IMR-90 (cell line): ENCODE data around the gene HCAR3. TPM values are rescaled to one million over a fixed set of nuclear protein-coding genes. Genes with fewer than 3 reads are reported as not detected.
A peak's percentile ranks its signal among the peaks of the same experiment; 100 is the strongest.
"Not testable (repeated sequence)": the region's sequence is repeated elsewhere in the genome, so short reads cannot be mapped to it uniquely, and the experiment has no call there.

Experiments used
- ATAC-seq: fragments of 200-7000 bp; cut with Tn5 transposase; 2 replicates; pipeline ENCODE4 v1.9.1; 2020; ENCODE audit warnings: low read depth, mild to moderate bottlenecking, moderate library complexity
- BruUV-seq: library from RNA; stranded (reverse); fragments of 400-500 nt; replicated peaks from 2 replicates; lab custom pipeline; 2021; lab: Mats Ljungman, UMichigan
- CTCF ChIA-PET: fragments of 300-600 bp; formaldehyde crosslinking; extraction: SDS; loops from one replicate; lab custom pipeline; 2021; ENCODE audit warnings: antibody characterized with exemption; lab: Yijun Ruan, JAX
- POLR2A ChIA-PET: fragments of 300-600 bp; sonication (Branson Sonifier 250); formaldehyde crosslinking; loops from one replicate; lab custom pipeline; 2022; ENCODE audit warnings: antibody characterized with exemption; ENCODE audit not compliant: unreplicated experiment; lab: Charles Lee
- DNase-seq: peaks from one replicate; pipeline ENCODE4 v3.0.0; 2013
- H2AFZ ChIP-seq: replicated peaks from 2 replicates; pipeline ENCODE3; 2013; ENCODE audit warnings: low read length, mild to moderate bottlenecking; ENCODE audit not compliant: poor library complexity
- H2AK5ac ChIP-seq: 2 replicates; pipeline ENCODE4 v1.6.1; 2013; ENCODE audit warnings: low read depth, low read length, inconsistent platforms
- H2AK9ac ChIP-seq: replicated peaks from 2 replicates; pipeline ENCODE3; 2013; ENCODE audit warnings: mild to moderate bottlenecking, low read depth, low read length, moderate library complexity; ENCODE audit not compliant: poor library complexity
- H2BK120ac ChIP-seq: 2 replicates; pipeline ENCODE4 v1.6.1; 2013; ENCODE audit warnings: low read depth, low read length, inconsistent platforms
- H2BK15ac ChIP-seq: 3 replicates; pipeline ENCODE4 v1.6.1; 2013; ENCODE audit warnings: low read depth, low read length, inconsistent platforms
- H2BK20ac ChIP-seq: 2 replicates; pipeline ENCODE4 v1.6.1; 2013; ENCODE audit warnings: low read depth, mild to moderate bottlenecking, inconsistent platforms, low read length, moderate library complexity
- H2BK5ac ChIP-seq: 2 replicates; pipeline ENCODE4 v1.6.1; 2013; ENCODE audit warnings: mild to moderate bottlenecking, low read depth, low read length, inconsistent platforms; ENCODE audit not compliant: poor library complexity, severe bottlenecking
- H3K14ac ChIP-seq: replicated peaks from 2 replicates; pipeline ENCODE4 v1.6.1; 2013; ENCODE audit warnings: low read depth, low read length, inconsistent platforms
- H3K18ac ChIP-seq: 2 replicates; pipeline ENCODE4 v1.6.1; 2013; ENCODE audit warnings: low read depth, low read length, control low read depth
- H3K23ac ChIP-seq: 2 replicates; pipeline ENCODE4 v1.6.1; 2013; ENCODE audit warnings: low read depth, low read length, inconsistent platforms
- H3K27ac ChIP-seq: 2 replicates; pipeline ENCODE4 v1.5.1; 2013; ENCODE audit warnings: mild to moderate bottlenecking, control low read depth, low read length; ENCODE audit not compliant: insufficient read depth
- H3K27me3 ChIP-seq: 2 replicates; pipeline ENCODE4 v1.6.1; 2013; ENCODE audit warnings: low read length; ENCODE audit not compliant: control insufficient read depth, insufficient read depth
- H3K36me3 ChIP-seq: 2 replicates; pipeline ENCODE4 v1.6.1; 2013; ENCODE audit warnings: low read length, mixed read lengths; ENCODE audit not compliant: control insufficient read depth, insufficient read depth
- H3K4ac ChIP-seq: 2 replicates; pipeline ENCODE4 v1.6.1; 2013; ENCODE audit warnings: low read depth, low read length, inconsistent platforms
- H3K4me1 ChIP-seq: 2 replicates; pipeline ENCODE4 v1.6.1; 2013; ENCODE audit warnings: low read length, mixed read lengths; ENCODE audit not compliant: control insufficient read depth, insufficient read depth
- H3K4me2 ChIP-seq: 2 replicates; pipeline ENCODE4 v1.6.1; 2013; ENCODE audit warnings: low read depth, mild to moderate bottlenecking, control low read depth, low read length, moderate library complexity
- H3K4me3 ChIP-seq: 2 replicates; pipeline ENCODE4 v1.5.1; 2013; ENCODE audit warnings: low read depth, mild to moderate bottlenecking, control low read depth, low read length, moderate library complexity; ENCODE audit not compliant: insufficient read depth
- H3K56ac ChIP-seq: 2 replicates; pipeline ENCODE4 v1.6.1; 2013; ENCODE audit warnings: low read length, inconsistent platforms; ENCODE audit not compliant: insufficient read depth; ENCODE audit errors: extremely low read depth
- H3K79me1 ChIP-seq, 2 experiments: 2 replicates each; pipeline ENCODE4 v1.6.1; 2013; ENCODE audit warnings: low read length in 2 of 2, inconsistent platforms in 1 of 2, low read depth in 1 of 2
- H3K9ac ChIP-seq: 2 replicates; pipeline ENCODE4 v1.6.1; 2013; ENCODE audit warnings: low read depth, low read length, control low read depth
- H3K9me1 ChIP-seq: 2 replicates; pipeline ENCODE4 v1.6.1; 2013; ENCODE audit warnings: low read length, inconsistent platforms; ENCODE audit not compliant: insufficient read depth
- H3K9me3 ChIP-seq: 2 replicates; pipeline ENCODE4 v1.6.1; 2013; ENCODE audit warnings: low read length; ENCODE audit not compliant: control insufficient read depth, insufficient read depth
- H4K20me1 ChIP-seq: 2 replicates; pipeline ENCODE4 v1.6.1; 2013; ENCODE audit warnings: low read length, inconsistent platforms; ENCODE audit not compliant: insufficient read depth
- H4K5ac ChIP-seq: 2 replicates; pipeline ENCODE4 v1.6.1; 2013; ENCODE audit warnings: mild to moderate bottlenecking, low read depth, low read length, control low read depth
- H4K8ac ChIP-seq, 2 experiments: 2 replicates each; pipeline ENCODE4 v1.6.1; 2013; ENCODE audit warnings: low read depth in 2 of 2, low read length in 2 of 2, control low read depth in 1 of 2, inconsistent platforms in 1 of 2
- H4K91ac ChIP-seq: 2 replicates; pipeline ENCODE4 v1.6.1; 2013; ENCODE audit warnings: low read depth, low read length, inconsistent platforms; ENCODE audit not compliant: insufficient read depth
- MAZ ChIP-seq: IDR thresholded peaks from 2 replicates; pipeline ENCODE4 v1.6.1; 2012; ENCODE audit warnings: low read depth, mild to moderate bottlenecking, low read length, improper control_type of control experiment, moderate library complexity, borderline replicate concordance
- MXI1 ChIP-seq: IDR thresholded peaks from 2 replicates; pipeline ENCODE4 v1.6.1; 2012; ENCODE audit warnings: low read depth, mild to moderate bottlenecking, low read length, moderate library complexity, borderline replicate concordance
- POLR2A ChIP-seq: IDR thresholded peaks from 2 replicates; pipeline ENCODE4 v1.6.1; 2012; ENCODE audit warnings: mild to moderate bottlenecking, low read depth, low read length
- RCOR1 ChIP-seq: IDR thresholded peaks from 2 replicates; pipeline ENCODE4 v1.6.1; 2012; ENCODE audit warnings: mild to moderate bottlenecking, low read length, improper control_type of control experiment; ENCODE audit not compliant: insufficient replicate concordance
- WGBS, 2 experiments: methylation state at CpG; one replicate each; pipeline versions ENCODE4 v1.1.5 to v1.1.7; 2013; ENCODE audit warnings: missing lambda C conversion rate in 2 of 2; ENCODE audit not compliant: insufficient read length in 1 of 2; ENCODE audit errors: extremely low coverage in 2 of 2; 5-methylcytosine and 5-hydroxymethylcytosine counted together
- dilution Hi-C: fragments of 300-500 bp; cut with HindIII; formaldehyde crosslinking; loops from one replicate; pipeline ENCODE4 v1.14.3; 2018; ENCODE audit warnings: low sequenced_read_pairs; ENCODE audit not compliant: unreplicated experiment
- in situ Hi-C: fragments of 300-500 bp; cut with MboI; formaldehyde crosslinking; loops from 3 replicates; pipeline ENCODE4 v1.14.3; 2019; ENCODE audit warnings: low sequenced_read_pairs, inconsistent platforms, mixed read lengths
- intact Hi-C: fragments of 100-400 bp; cut with micrococcal nuclease; formaldehyde crosslinking; loops from 2 replicates; pipeline ENCODE4 v1.10.0; 2022
- polyA plus RNA-seq, 3 experiments: library from polyadenylated mRNA; depleted of rRNA; stranded (reverse); fragments of >200 nt; gene quantifications; 2 replicates each; pipeline ENCODE4 v1.2.3, GENCODE V29; 2012; ENCODE audit warnings: low replicate concordance in 1 of 3
- total RNA-seq: library from RNA; depleted of rRNA; stranded (reverse); fragments of >200 nt; gene quantifications from 2 replicates; pipeline ENCODE4 v1.2.3, GENCODE V29; 2012

HCAR3 gene
- total and polyA plus RNA-seq, 2 of the 4 experiments (the other 2 are of a cell fraction) = not detected

DNA sequence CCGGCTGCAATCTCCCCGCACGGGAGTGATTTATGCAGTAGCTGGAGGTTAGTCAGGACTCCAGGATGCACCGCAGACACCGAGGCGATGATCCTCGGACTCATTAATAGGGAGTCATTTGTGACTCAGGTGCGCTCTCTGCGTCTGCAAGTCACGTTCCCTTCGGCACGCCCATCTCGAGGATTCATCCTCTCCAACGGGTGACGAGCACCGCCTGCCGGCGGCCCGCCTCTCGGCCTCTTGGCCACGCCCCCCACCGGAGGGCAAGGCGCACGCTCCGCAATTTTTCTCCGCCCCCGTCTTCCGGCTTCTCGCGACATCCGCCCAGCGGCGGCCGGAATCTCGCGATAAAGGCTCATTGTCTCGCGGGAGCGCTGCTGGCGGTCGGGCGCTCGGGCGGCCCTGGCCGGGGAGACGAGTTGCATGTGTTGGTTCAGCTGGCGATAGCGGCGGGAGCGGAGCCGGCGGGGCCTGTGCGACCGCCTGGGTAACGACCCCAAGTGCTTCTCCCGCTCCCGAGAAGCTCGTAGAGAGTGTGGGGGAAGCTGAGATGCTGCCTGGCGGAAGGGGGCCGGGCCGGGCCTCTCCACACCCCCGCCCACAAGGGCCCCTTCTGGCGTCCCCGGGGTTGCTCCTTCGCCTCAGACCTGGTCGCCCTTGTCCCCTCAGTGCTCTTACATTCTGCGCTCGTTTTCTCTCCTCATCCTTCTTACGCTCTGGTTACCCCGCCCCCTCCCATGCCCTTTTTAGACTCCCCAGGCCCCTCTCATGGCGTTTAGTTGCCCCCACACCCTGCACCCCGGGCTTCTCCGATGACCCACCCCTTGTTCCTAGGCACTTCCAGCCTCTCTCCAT is 36.1 kb upstream of the HCAR3 start, which contains the start of gene DENR (continued):
- TF ChIP-seq RCOR1 (no peak), MXI1 (peak; percentile 87; the same call in 1 of the 2 replicates), POLR2A (peak; percentile 93), MAZ (peak; percentile 52; the same call in 1 of the 2 replicates)

DNA sequence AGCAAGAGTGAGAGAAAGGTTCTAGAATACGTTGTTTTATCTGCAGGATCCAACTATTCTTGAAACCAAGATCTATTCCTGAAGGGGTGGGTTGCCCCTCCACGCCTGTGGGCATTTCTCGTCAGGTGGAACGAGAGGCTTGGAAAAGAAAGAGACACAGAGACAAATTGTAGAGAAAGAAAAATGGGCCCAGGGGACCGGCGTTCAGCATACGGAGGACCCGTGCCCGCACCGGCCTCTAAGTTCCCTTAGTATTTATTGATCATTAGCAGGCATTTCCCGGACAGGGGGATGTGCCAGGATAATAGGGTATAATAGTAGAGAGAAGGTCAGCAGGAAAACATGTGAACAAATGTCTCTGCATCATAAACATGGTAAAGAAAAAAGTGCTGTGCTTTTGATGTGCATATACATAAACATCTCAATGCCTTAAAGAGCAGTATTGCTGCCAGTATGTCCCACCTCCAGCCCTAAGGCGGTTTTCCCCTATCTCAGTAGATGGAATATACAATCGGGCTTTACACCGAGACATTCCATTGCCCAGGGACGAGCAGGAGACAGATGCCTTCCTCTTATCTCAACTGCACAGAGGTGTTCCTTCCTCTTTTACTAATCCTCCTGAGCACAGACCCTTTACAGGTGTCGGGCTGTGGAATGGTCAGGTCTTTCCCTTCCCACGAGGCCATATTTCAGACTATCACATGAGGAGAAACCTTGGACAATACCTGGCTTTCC is 34.3 kb upstream of the HCAR3 start:
- BruUV-seq, H3K36me3 ChIP-seq, ATAC-seq, H4K20me1 ChIP-seq, H2BK20ac ChIP-seq, H3K4ac ChIP-seq, H4K5ac ChIP-seq, H3K27me3 ChIP-seq, H3K9me3 ChIP-seq, CTCF ChIA-PET, H3K23ac ChIP-seq, H2BK120ac ChIP-seq, POLR2A ChIA-PET, DNase-seq, H2AFZ ChIP-seq, H4K91ac ChIP-seq, dilution Hi-C loops, H3K9ac ChIP-seq, H3K4me3 ChIP-seq, H3K56ac ChIP-seq, H3K18ac ChIP-seq, H2AK5ac ChIP-seq, H2AK9ac ChIP-seq, H3K4me2 ChIP-seq, H3K27ac ChIP-seq, H3K9me1 ChIP-seq, H3K14ac ChIP-seq, H2BK15ac ChIP-seq, H3K4me1 ChIP-seq, H2BK5ac ChIP-seq: not testable (repeated sequence)
- H4K8ac ChIP-seq = 0 out of 4 replicates have a peak overlapping the region, but pooled peaks of 1 of the 2 experiments have one; percentile 28
- H3K79me1 ChIP-seq = peaks cover 17 to 26% of the 10 kb centered on the region in 2 experiments
- intact Hi-C loops = loop anchor here (10.0 kb wide), 1 partner anchor 356 kb away; no protein-coding TSS in a partner anchor
- in situ Hi-C loops = loop anchor here (5.0 kb wide), 1 partner anchor 114 kb away; no protein-coding TSS in a partner anchor
- 76% methylated on average over 6 of the region's 17 CpGs; no CpG with 5 or more reads in 1 of the 2 experiments for WGBS, 2 experiments
